Measurements from ENCODE around the gene ABLIM3.

DNA sequence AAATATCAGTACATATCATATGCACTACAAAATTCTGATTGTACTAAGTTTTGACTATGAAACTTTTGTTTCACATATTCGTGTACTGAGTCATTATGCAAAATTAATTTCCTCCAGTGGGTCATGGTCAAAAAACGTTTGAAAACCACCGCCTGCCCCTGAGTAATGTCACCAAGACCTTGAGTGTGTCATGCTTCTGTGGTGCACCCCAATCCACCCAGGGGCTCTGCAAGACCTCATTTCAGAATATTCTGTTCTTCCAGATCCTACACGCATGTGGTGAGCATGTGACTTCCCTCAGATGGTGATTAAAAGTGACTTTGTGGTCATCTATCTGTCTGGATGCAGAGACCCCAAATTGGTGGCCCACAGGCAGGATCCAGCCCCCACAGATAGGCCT is 31.0 kb downstream of the ABLIM3 start:
- TF ChIP-seq, protein P1, sequence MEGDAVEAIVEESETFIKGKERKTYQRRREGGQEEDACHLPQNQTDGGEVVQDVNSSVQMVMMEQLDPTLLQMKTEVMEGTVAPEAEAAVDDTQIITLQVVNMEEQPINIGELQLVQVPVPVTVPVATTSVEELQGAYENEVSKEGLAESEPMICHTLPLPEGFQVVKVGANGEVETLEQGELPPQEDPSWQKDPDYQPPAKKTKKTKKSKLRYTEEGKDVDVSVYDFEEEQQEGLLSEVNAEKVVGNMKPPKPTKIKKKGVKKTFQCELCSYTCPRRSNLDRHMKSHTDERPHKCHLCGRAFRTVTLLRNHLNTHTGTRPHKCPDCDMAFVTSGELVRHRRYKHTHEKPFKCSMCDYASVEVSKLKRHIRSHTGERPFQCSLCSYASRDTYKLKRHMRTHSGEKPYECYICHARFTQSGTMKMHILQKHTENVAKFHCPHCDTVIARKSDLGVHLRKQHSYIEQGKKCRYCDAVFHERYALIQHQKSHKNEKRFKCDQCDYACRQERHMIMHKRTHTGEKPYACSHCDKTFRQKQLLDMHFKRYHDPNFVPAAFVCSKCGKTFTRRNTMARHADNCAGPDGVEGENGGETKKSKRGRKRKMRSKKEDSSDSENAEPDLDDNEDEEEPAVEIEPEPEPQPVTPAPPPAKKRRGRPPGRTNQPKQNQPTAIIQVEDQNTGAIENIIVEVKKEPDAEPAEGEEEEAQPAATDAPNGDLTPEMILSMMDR (IDR thresholded peaks at IDR 0.05 in 2 of 3, conservative IDR thresholded peaks at IDR 0.05 in 1 of 3; ENCODE audit: borderline replicate concordance in 1 of 3, insufficient read depth in 1 of 3, low read depth in 2 of 3, low read length in 2 of 3): no peak
- TF ChIP-seq RAD21 (IDR thresholded peaks at IDR 0.05; ENCODE audit: low read depth) (no peak), POLR2A (IDR thresholded peaks at IDR 0.05; ENCODE audit: borderline replicate concordance, extremely low read depth, insufficient read depth, insufficient read length) (no peak), TCF7L2 (IDR thresholded peaks at IDR 0.05; ENCODE audit: borderline replicate concordance, extremely low read depth, insufficient read depth, insufficient read length) (peak; percentile 69), SIN3A (IDR thresholded peaks at IDR 0.05; ENCODE audit: low read depth) (no peak), POLR2AphosphoS5 (IDR thresholded peaks at IDR 0.05; ENCODE audit: low read depth, low read length) (no peak), ZNF274 (IDR thresholded peaks at IDR 0.05; ENCODE audit: low read depth, low read length) (no peak), JUND (IDR thresholded peaks at IDR 0.05) (peak; percentile 57), EZH2phosphoT487 (IDR thresholded peaks at IDR 0.05; ENCODE audit: borderline replicate concordance) (no peak)
- TF ChIP-seq, protein P2, sequence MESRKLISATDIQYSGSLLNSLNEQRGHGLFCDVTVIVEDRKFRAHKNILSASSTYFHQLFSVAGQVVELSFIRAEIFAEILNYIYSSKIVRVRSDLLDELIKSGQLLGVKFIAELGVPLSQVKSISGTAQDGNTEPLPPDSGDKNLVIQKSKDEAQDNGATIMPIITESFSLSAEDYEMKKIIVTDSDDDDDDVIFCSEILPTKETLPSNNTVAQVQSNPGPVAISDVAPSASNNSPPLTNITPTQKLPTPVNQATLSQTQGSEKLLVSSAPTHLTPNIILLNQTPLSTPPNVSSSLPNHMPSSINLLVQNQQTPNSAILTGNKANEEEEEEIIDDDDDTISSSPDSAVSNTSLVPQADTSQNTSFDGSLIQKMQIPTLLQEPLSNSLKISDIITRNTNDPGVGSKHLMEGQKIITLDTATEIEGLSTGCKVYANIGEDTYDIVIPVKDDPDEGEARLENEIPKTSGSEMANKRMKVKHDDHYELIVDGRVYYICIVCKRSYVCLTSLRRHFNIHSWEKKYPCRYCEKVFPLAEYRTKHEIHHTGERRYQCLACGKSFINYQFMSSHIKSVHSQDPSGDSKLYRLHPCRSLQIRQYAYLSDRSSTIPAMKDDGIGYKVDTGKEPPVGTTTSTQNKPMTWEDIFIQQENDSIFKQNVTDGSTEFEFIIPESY (IDR thresholded peaks at IDR 0.05; ENCODE audit: extremely low read depth, insufficient replicate concordance, low read length): no peak
- TF ChIP-seq, protein P3, sequence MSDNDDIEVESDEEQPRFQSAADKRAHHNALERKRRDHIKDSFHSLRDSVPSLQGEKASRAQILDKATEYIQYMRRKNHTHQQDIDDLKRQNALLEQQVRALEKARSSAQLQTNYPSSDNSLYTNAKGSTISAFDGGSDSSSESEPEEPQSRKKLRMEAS (IDR thresholded peaks at IDR 0.05): no peak

Data from HCT116 (cell line).